Measurements from ENCODE around the gene CSGALNACT2.
"Not testable (repeated sequence)": the region's sequence is repeated elsewhere in the genome, so short reads cannot be mapped to it uniquely, and the experiment has no call there.

Gene CSGALNACT2

GRCh38 chr10:43138021-43138756, at the start of gene CSGALNACT2:
Gene CSGALNACT2, plus strand, starts transcription at chr10:43138445. Its CDS starts 16,705 bp downstream, at chr10:43155150.
- DNase-seq, result peak; percentile 78

DNA sequence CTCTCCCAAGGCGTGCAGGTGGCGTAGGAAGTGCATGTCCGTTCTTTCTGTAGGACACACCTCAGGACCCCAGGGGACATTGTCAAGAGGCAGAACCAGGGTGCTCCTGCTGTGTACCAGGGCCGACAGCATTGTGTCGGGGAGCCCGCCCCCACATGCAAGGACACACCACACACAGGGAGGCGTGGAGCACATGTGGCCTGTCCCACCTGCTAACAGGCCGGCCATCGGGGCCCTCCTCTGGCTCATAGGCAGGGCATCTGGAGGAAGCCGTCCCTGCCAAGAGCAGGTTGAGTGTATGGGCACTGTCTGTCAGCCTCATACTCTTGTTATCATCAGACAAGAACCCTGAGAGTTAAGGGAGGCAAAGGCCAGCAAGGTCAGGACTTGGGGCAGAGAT, 48.7 kb upstream of the CSGALNACT2 start:
- no peak for DNase-seq

DNA sequence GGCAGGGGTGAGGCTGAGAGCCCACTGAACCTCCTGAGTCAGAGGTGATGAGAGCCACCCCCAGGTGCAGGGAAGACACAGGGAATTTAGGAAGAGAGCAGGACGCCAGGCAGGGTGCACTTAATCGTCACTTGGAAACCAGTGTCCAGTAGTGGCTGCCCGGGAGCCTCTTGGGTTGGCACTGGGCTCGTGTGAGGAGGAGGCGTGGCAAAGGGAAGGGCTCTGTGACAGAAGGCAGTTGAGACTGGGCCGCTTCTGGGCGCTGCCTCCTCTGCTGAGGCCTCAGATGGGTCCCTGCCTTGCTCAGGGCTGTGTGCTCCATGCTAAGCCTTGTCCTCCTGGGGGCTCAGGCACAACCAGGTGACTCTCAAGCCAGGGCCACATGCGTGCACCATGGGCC, 48.1 kb upstream of the CSGALNACT2 start:
- no peak for DNase-seq

DNA sequence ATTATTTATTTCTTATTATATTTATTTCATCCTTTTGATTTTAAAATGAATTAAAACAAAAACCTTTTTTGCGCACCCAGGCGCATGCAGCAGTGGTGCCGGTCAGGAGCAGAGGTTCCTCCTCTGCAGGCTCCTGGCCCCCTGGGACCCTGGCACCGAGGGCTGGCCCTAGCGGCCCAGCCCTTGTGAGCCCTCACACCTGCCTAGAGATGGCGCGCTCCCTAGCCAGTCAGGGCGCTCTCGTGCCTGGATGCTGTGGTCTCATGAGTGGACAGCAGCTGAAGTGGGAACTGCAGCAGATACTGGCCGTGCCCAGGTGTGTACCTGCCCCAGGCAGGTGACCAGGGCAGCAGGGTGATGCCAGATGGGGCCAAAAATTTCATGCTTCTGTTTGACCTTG, 47.6 kb upstream of the CSGALNACT2 start:
- no peak for DNase-seq

DNA sequence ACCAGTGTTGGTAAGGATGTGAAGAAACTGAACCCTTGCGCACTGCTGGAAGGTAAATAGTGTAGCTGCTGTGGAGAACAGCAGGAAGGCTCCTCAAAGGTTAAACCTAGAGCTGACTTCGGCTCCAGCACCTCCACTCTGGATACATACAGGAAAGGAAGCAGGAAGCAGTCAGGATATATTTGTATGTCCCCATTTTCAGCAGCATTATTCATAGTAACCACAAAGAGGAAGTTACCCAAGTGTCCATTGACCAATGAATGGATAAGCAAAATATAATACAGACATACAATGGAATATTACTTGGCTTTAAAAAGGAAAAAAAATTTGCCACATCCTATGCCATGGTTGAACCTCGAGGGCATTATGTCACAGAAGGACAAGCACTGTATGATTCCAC, 46.4 kb upstream of the CSGALNACT2 start:
- DNase-seq, result no peak

- DNase-seq, result no peak
Observed at GRCh38 chr10:43093423-43094076, 44.7 kb upstream of the CSGALNACT2 start.

DNA sequence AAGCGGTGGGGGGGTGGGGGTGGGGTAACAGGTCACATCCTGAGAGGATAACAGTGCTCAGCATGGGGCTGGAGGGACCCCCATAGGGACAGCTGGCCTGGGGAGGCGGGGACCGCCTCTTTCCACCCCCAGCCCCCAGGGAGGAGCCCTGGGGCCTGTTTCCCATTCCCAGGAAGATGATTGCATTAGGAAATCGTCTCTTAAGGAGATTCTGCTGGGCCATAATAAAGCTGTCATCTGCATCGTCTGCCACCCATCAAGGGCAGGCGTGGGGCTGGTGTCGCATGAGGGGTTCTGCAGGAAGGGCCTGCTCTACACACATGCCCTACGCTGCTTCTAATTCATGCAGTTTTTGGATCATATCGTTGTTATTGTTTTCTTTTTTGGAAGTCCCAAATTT, 44.2 kb upstream of the CSGALNACT2 start:
- no peak for DNase-seq

DNA sequence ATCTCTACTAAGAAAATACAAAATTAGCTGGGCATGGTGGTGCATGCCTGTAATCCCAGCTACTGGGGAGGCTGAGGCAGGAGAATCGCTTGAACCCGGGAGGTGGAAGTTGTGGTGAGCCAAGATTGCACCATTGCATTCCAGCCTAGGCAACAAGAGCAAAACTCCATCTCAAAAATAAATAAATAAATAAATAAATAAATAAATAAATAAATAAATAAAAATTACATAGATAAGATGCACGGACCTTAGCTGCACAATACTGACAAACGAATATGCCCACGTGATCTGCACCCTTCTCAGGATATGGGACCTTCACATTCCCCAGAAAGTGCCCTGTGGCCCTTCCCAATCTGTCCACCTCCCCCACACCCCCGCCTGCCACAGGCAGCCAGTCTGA, 38.9 kb upstream of the CSGALNACT2 start:
- DNase-seq, result not testable (repeated sequence)

DNA sequence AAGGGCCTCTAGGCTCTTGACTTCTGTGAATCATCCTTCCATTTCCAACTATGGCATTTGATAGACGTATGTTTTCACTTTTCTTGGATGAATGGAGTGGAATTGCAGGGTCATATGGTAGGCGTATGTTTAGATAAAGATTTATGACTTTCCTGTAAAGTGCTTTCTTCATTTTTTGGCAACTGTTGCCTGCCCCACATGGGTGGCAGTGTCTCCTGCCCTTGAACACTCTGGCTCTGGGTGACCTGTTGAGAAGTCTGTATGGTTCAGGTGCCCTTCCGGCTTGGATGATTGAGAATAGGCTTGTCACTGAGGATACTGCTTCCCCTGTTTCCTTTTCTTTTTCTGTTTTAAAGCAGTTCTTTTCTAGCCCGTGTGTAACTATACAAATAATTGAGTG, 38.3 kb upstream of the CSGALNACT2 start:
- DNase-seq, result no peak

DNA sequence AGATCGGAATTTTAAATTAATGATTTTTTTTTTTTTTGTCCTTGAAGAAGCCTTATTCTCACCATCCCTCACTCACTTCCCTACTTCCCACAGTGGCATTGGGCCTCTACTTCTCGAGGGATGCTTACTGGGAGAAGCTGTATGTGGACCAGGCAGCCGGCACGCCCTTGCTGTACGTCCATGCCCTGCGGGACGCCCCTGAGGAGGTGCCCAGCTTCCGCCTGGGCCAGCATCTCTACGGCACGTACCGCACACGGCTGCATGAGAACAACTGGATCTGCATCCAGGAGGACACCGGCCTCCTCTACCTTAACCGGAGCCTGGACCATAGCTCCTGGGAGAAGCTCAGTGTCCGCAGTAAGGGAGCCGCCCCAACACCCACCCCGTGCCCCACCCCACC, 37.9 kb upstream of the CSGALNACT2 start:
- DNase-seq, result no peak

DNA sequence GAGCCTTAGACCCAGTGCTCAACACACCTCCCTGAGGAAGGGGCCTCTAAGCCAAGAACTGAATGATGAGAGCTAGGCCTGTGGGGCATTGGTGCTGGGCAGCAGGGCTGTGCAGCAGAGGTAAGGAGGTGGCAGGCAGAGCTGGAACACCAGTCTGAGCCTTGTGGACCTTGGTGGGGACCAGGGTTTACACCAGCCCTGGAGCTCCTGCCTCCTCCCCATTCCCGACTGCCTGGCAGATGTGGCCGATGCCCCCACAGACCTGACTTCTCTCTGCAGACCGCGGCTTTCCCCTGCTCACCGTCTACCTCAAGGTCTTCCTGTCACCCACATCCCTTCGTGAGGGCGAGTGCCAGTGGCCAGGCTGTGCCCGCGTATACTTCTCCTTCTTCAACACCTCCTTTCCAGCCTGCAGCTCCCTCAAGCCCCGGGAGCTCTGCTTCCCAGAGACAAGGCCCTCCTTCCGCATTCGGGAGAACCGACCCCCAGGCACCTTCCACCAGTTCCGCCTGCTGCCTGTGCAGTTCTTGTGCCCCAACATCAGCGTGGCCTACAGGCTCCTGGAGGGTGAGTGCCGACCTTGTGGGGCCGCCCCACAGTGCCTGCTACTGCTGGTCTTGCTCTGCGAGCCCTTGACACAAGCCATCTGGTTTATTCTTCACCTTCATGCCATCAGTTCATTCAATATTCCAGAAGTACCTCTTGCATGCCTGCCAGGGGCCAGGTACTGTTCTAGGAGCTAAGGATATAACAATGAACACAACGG, 36.0 kb upstream of the CSGALNACT2 start:
- no peak for DNase-seq

GRCh38 chr10:43105102-43105955, 32.9 kb upstream of the CSGALNACT2 start:
- DNase-seq, result peak; percentile 68

- DNase-seq, result no peak
Observed at GRCh38 chr10:43105956-43106229, 32.4 kb upstream of the CSGALNACT2 start.

DNA sequence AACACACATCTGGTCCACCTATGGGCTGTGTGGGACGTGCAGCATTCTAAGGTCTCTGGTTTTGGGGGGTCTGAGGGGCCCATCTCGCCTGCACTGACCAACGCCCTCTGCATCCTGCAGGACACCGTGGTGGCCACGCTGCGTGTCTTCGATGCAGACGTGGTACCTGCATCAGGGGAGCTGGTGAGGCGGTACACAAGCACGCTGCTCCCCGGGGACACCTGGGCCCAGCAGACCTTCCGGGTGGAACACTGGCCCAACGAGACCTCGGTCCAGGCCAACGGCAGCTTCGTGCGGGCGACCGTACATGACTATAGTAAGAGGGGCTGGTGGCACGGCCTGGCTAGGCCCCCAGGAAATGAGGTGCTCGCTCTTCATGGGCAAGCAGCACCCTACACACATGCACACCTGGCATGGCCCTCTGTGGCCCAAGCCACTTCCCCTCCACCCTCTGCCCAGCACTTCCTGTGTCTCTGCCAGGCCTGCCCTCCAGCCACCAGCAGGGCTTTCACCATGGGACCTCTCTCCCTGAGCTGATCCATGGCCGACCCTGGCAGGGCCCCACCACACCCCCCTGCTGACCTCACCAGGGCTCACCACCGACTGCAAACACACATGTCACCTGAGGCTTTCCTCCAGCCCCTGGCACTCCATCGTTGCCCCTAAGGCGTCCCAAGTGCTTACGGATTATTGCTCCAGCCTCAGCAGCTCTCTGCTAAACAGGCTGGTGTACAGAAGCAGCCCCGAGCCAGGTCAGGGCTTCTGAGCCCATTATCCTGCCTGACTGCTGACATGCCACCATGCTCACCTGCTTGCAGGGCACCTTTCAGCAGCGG, 31.8 kb upstream of the CSGALNACT2 start:
- DNase-seq, result no peak

GRCh38 chr10:43108951-43109350, 29.3 kb upstream of the CSGALNACT2 start:
- no peak for DNase-seq

DNA sequence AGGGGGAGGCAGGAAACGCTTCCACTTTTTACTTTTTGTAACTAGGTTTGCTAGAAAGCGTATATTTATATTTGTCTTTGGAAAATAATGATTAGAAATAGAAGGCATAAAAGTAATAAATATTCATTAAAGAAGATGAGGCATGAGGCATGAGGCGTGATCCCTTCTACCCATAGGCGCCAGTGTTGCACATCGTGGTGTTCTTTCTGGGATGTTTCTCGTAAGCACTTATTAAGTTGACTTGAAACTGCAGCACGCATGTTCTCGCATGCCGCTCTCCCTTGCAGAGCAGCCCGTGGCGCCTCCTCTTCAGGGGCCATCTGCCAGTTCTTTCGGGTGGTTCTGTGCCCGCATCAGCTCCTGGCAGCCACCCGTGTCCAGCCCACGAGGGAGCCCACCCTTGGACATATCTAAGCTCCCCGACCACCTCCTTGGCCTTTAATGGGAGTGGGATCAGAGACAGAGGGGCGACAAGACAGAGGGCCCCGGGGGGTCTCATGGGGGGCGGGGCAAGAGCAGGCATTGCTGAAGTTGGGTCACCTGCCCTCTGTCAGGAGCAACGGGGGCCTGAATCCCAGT, 28.5 kb upstream of the CSGALNACT2 start:
- no peak for DNase-seq

DNA sequence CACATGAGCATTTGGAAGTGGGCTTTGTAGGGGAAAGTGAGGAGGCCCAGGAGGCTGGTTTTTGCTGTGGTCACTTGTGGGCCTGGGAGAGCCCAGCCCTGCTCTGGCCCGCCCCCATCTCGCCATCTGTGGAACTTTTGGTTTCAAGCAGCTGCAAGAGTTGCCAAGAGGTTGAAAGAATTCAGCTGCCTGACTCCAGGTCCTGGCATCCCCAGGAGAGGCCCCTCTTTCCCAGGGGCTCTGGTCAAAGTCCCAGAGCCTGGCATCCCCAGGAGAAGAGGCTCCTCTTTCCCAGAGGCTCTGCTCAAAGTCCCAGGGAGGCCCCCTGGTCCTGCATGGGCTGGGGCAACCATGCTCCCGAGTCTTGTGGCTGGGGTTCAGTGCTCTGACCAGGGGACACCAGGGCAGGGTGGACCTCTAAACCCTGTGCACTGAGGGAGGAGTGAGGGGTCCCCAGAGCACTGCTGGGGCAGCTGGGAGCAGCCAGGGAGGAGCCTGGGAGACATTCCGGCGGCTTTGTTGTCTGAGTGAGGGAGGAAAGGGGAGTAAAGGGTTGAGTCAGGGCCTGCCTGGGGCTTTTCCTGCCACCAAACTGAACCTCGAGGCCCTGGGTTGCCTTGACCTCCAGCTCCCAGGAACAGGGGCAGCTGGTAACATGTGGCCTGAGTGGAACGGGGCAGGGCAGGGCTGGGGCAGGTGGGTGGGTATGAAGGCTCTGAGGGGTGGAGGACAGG, 27.7 kb upstream of the CSGALNACT2 start:
- DNase-seq, result no peak

GRCh38 chr10:43111101-43111500, 27.1 kb upstream of the CSGALNACT2 start:
- DNase-seq, result no peak

- no peak for DNase-seq
Observed at GRCh38 chr10:43111921-43112607, 26.2 kb upstream of the CSGALNACT2 start.

DNA sequence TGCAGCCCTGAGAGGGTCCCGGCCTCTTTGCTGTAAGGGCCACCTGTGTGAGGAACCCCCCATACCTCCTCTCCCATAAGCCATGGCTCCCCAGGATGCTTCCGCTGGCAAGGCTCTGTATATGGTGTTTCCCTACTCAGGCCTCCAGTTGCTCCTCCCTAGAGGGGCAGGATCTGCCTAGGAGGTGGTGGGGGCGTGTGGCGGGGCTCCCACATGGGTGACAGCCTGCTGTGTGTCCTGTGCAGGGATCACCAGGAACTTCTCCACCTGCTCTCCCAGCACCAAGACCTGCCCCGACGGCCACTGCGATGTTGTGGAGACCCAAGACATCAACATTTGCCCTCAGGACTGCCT, 25.7 kb upstream of the CSGALNACT2 start:
- no peak for DNase-seq

All from activated T-cell treated with anti-CD3 and anti-CD28 coated beads for 4 hours (primary cell).